ENCODE data around the gene ATG7.
"Not testable (repeated sequence)": the region's sequence is repeated elsewhere in the genome, so short reads cannot be mapped to it uniquely, and the experiment has no call there.

Gene ATG7

GRCh38 chr3:11522398-11522715 is 250.2 kb downstream of the ATG7 start:
- Histone ChIP-seq H3K9ac (no peak overlapping the region), H3K27me3 (ENCODE audit: insufficient read depth, low read depth) (no peaks in the 10 kb centered on the region), H3K4me2 (no peak overlapping the region), H3K27ac (no peak overlapping the region), H2AFZ (ENCODE audit: low read depth) (no peak overlapping the region), H3K4me3 (IDR thresholded peaks at IDR 0.05; ENCODE audit: insufficient read depth, low read depth, low read length) (no peak overlapping the region), H3K36me3 (ENCODE audit: insufficient read depth) (no peaks in the 10 kb centered on the region), H3K79me2 (ENCODE audit: insufficient read depth, low read depth) (no peaks in the 10 kb centered on the region), H4K20me1 (ENCODE audit: insufficient read depth) (no peaks in the 10 kb centered on the region), H3K4me1 (ENCODE audit: low read depth, poor library complexity, severe bottlenecking) (no peaks in the 10 kb centered on the region)
- no peak for TF ChIP-seq CTCF (conservative IDR thresholded peaks at IDR 0.05; ENCODE audit: low read depth, low read length)

GRCh38 chr3:11522953-11523571 is 250.9 kb downstream of the ATG7 start:
- H3K27me3 ChIP-seq (ENCODE audit: insufficient read depth, low read depth) = no peaks in the 10 kb centered on the region
- H3K36me3 ChIP-seq (ENCODE audit: insufficient read depth) = no peaks in the 10 kb centered on the region
- H3K27ac ChIP-seq = no peak overlapping the region
- H3K79me2 ChIP-seq (ENCODE audit: insufficient read depth, low read depth) = no peaks in the 10 kb centered on the region
- H3K9ac ChIP-seq = no peak overlapping the region
- TF ChIP-seq CTCF (conservative IDR thresholded peaks at IDR 0.05; ENCODE audit: low read depth, low read length) = no peak
- no peak overlapping the region for H2AFZ ChIP-seq (ENCODE audit: low read depth)
- H4K20me1 ChIP-seq (ENCODE audit: insufficient read depth) = no peaks in the 10 kb centered on the region
- no peaks in the 10 kb centered on the region for H3K4me1 ChIP-seq (ENCODE audit: low read depth, poor library complexity, severe bottlenecking)
- H3K4me2 ChIP-seq = no peak overlapping the region
- H3K4me3 ChIP-seq (IDR thresholded peaks at IDR 0.05; ENCODE audit: insufficient read depth, low read depth, low read length) = no peak overlapping the region

- TF ChIP-seq CTCF (conservative IDR thresholded peaks at IDR 0.05; ENCODE audit: low read depth, low read length) = no peak
- H3K27ac ChIP-seq = no peak overlapping the region
- H3K4me2 ChIP-seq = no peak overlapping the region
Measured at GRCh38 chr3:11523572-11524101, 251.4 kb downstream of the ATG7 start.

GRCh38 chr3:11526121-11526520 is 253.9 kb downstream of the ATG7 start:
- H3K4me3 ChIP-seq (IDR thresholded peaks at IDR 0.05; ENCODE audit: insufficient read depth, low read depth, low read length); H3K4me2 ChIP-seq; H3K4me1 ChIP-seq (ENCODE audit: low read depth, poor library complexity, severe bottlenecking); H2AFZ ChIP-seq (ENCODE audit: low read depth); H3K36me3 ChIP-seq (ENCODE audit: insufficient read depth); H3K27ac ChIP-seq; H4K20me1 ChIP-seq (ENCODE audit: insufficient read depth); H3K79me2 ChIP-seq (ENCODE audit: insufficient read depth, low read depth); H3K27me3 ChIP-seq (ENCODE audit: insufficient read depth, low read depth); H3K9ac ChIP-seq: not testable (repeated sequence)

More at GRCh38 chr3:11523572-11524101, 251.4 kb downstream of the ATG7 start:
- Histone ChIP-seq H3K27me3 (ENCODE audit: insufficient read depth, low read depth) (no peaks in the 10 kb centered on the region), H3K79me2 (ENCODE audit: insufficient read depth, low read depth) (no peaks in the 10 kb centered on the region), H3K4me1 (ENCODE audit: low read depth, poor library complexity, severe bottlenecking) (no peaks in the 10 kb centered on the region), H4K20me1 (ENCODE audit: insufficient read depth) (no peaks in the 10 kb centered on the region), H3K36me3 (ENCODE audit: insufficient read depth) (no peaks in the 10 kb centered on the region), H3K9ac (no peak overlapping the region), H2AFZ (ENCODE audit: low read depth) (no peak overlapping the region), H3K4me3 (IDR thresholded peaks at IDR 0.05; ENCODE audit: insufficient read depth, low read depth, low read length) (no peak overlapping the region)

- no peak overlapping the region for H3K9ac ChIP-seq
- no peak overlapping the region for H2AFZ ChIP-seq (ENCODE audit: low read depth)
- no peaks in the 10 kb centered on the region for H3K27me3 ChIP-seq (ENCODE audit: insufficient read depth, low read depth)
- no peaks in the 10 kb centered on the region for H3K4me1 ChIP-seq (ENCODE audit: low read depth, poor library complexity, severe bottlenecking)
- no peaks in the 10 kb centered on the region for H3K36me3 ChIP-seq (ENCODE audit: insufficient read depth)
- TF ChIP-seq CTCF (conservative IDR thresholded peaks at IDR 0.05; ENCODE audit: low read depth, low read length) = no peak
- no peak overlapping the region for H3K4me2 ChIP-seq
- H4K20me1 ChIP-seq (ENCODE audit: insufficient read depth) = no peaks in the 10 kb centered on the region
- H3K27ac ChIP-seq = no peak overlapping the region
- no peaks in the 10 kb centered on the region for H3K79me2 ChIP-seq (ENCODE audit: insufficient read depth, low read depth)
- no peak overlapping the region for H3K4me3 ChIP-seq (IDR thresholded peaks at IDR 0.05; ENCODE audit: insufficient read depth, low read depth, low read length)
Measured at GRCh38 chr3:11529281-11529680, 257.1 kb downstream of the ATG7 start.
